Gastrocnemius medialis (tissue), 4 donors: ENCODE results near the gene PTPN4. TPM values are rescaled to one million over a fixed set of nuclear protein-coding genes. Genes with fewer than 3 reads are reported as not detected.
A peak's percentile ranks its signal among the peaks of the same experiment; 100 is the strongest.

ENCODE experiments used
- ATAC-seq, 2 donors: fragments of 150-250 bp; one replicate each; pipeline ENCODE4 v1.9.1; 2016
- DNase-seq, 2 donors: peaks; one replicate each; pipeline ENCODE4 v3.0.0-alpha.2; 2019
- H3K27ac ChIP-seq, 4 donors: fragments of 200-600 bp; sonication (generic); 1 replicate in 1 of 4; 2 replicates in 3 of 4; pipeline ENCODE4 v1.5.1; 2016 to 2018; ENCODE audit warnings: mild to moderate bottlenecking in 2 of 4, moderate library complexity in 1 of 4
- H3K27me3 ChIP-seq, 3 donors: fragments of 200-600 bp; sonication (generic) in 2 of 3; 1 replicate in 1 of 3; 2 replicates in 2 of 3; pipeline versions ENCODE4 v1.5.1 to v1.6.0; 2016 to 2019; ENCODE audit warnings: mild to moderate bottlenecking in 1 of 3, moderate library complexity in 1 of 3
- H3K36me3 ChIP-seq, 2 donors: fragments of 200-600 bp; sonication (generic) in 1 of 2; one replicate each; pipeline ENCODE4 v1.5.1; 2017 to 2018
- H3K4me1 ChIP-seq, 2 donors: fragments of 200-600 bp; sonication (generic) in 1 of 2; one replicate each; pipeline ENCODE4 v1.5.1; 2016 to 2017; ENCODE audit warnings: mild to moderate bottlenecking in 2 of 2
- H3K4me3 ChIP-seq, 4 donors: fragments of 200-600 bp; sonication (generic) in 3 of 4; 1 replicate in 1 of 4; 2 replicates in 3 of 4; pipeline ENCODE4 v1.5.1; 2016 to 2019; ENCODE audit warnings: mild to moderate bottlenecking in 2 of 4
- H3K9me3 ChIP-seq, 3 donors: fragments of 200-600 bp; sonication (generic) in 2 of 3; 1 replicate in 1 of 3; 2 replicates in 2 of 3; pipeline ENCODE4 v1.5.1; 2016 to 2019
- CTCF ChIP-seq, 5 experiments: fragments of 450-650 bp in 3 of 5; fragments of 200-600 bp in 2 of 5; sonication (generic) in 2 of 5; IDR thresholded peaks in 4 of 5; conservative IDR thresholded peaks in 1 of 5; 1 replicate in 4 of 5; 2 replicates in 1 of 5; pipeline ENCODE4 v1.5.1; 2016 to 2019; ENCODE audit warnings: antibody characterized with exemption in 5 of 5, mild to moderate bottlenecking in 3 of 5, moderate library complexity in 3 of 5
- POLR2A ChIP-seq, 2 donors: fragments of 450-650 bp; IDR thresholded peaks; one replicate each; pipeline ENCODE4 v1.6.1; 2017; ENCODE audit warnings: antibody characterized with exemption in 2 of 2, mild to moderate bottlenecking in 2 of 2, moderate library complexity in 2 of 2
- in situ Hi-C, 4 donors: fragments of 200-750 bp; cut with MboI; loops; one replicate each; pipeline versions ENCODE4 v1.15.0 to v1.8.0; 2017; ENCODE audit warnings: low sequenced_read_pairs in 4 of 4
- intact Hi-C: fragments of 100-400 bp; cut with DNase I; formaldehyde crosslinking; loops from one replicate; pipeline ENCODE4 v1.15.1; 2023; ENCODE audit warnings: low total_unique reads
- total RNA-seq, 4 donors: library from RNA; depleted of rRNA; stranded (reverse); fragments of >200 nt; gene quantifications; one replicate each; pipeline versions ENCODE4 v1.1.0 to v1.2.3, GENCODE V29; 2016

The PTPN4 gene
- total RNA-seq, 4 donors from 2014 or later = 12.7 to 37.8 (median 33.5) TPM

GRCh38 chr2:119723186-119723585 is 36.5 kb upstream of the PTPN4 start:
- Histone ChIP-seq H3K27me3 (no peaks in the 10 kb centered on the region), H3K27ac (peak overlapping the region in 1 of 4 donors; percentile 70), H3K4me3 (no peak overlapping the region), H3K36me3 (no peaks in the 10 kb centered on the region), H3K9me3 (no peaks in the 10 kb centered on the region), H3K4me1 (peaks cover 21 to 28% of the 10 kb centered on the region in 2 donors)
- DNase-seq (no peak), ATAC-seq (no peak)
- intact Hi-C loops = no loop called here
- TF ChIP-seq POLR2A (IDR thresholded peaks at IDR 0.05) (no peak), CTCF (IDR thresholded peaks at IDR 0.05 in 4 of 5, conservative IDR thresholded peaks at IDR 0.05 in 1 of 5) (no peak)
- in situ Hi-C loops = loop anchor here in 1 of 4 donors (25.0 kb wide), 2 partner anchors 439 to 964 kb away; no protein-coding TSS in a partner anchor

GRCh38 chr2:119723784-119724467 is 35.8 kb upstream of the PTPN4 start:
- Histone ChIP-seq H3K27ac (no peak overlapping the region), H3K27me3 (no peaks in the 10 kb centered on the region), H3K4me1 (peaks cover 21 to 28% of the 10 kb centered on the region in 2 donors), H3K4me3 (no peak overlapping the region), H3K9me3 (no peaks in the 10 kb centered on the region), H3K36me3 (no peaks in the 10 kb centered on the region)
- TF ChIP-seq CTCF (IDR thresholded peaks at IDR 0.05 in 4 of 5, conservative IDR thresholded peaks at IDR 0.05 in 1 of 5) = no peak
- no peak for TF ChIP-seq POLR2A (IDR thresholded peaks at IDR 0.05)
- DNase-seq = no peak
- ATAC-seq = no peak
- intact Hi-C loops (no loop called here), in situ Hi-C loops (loop anchor here in 1 of 4 donors (25.0 kb wide), 2 partner anchors 438 to 963 kb away; no protein-coding TSS in a partner anchor)

GRCh38 chr2:119724656-119725485 is 34.9 kb upstream of the PTPN4 start:
- TF ChIP-seq CTCF (IDR thresholded peaks at IDR 0.05 in 4 of 5, conservative IDR thresholded peaks at IDR 0.05 in 1 of 5) = no peak
- no peak for TF ChIP-seq POLR2A (IDR thresholded peaks at IDR 0.05)
- H3K27me3 ChIP-seq = no peaks in the 10 kb centered on the region
- no peak for ATAC-seq
- in situ Hi-C loops = loop anchor here in 1 of 4 donors (25.0 kb wide), 2 partner anchors 437 to 962 kb away; no protein-coding TSS in a partner anchor
- intact Hi-C loops = no loop called here
- H3K4me1 ChIP-seq = peaks cover 21 to 28% of the 10 kb centered on the region in 2 donors
- DNase-seq = no peak
- H3K36me3 ChIP-seq = no peaks in the 10 kb centered on the region
- H3K4me3 ChIP-seq = no peak overlapping the region
- no peak overlapping the region for H3K27ac ChIP-seq
- H3K9me3 ChIP-seq = no peaks in the 10 kb centered on the region

- TF ChIP-seq POLR2A (IDR thresholded peaks at IDR 0.05) (no peak), CTCF (IDR thresholded peaks at IDR 0.05 in 4 of 5, conservative IDR thresholded peaks at IDR 0.05 in 1 of 5) (no peak)
- no peaks in the 10 kb centered on the region for H3K27me3 ChIP-seq
- in situ Hi-C loops (no loop called here), intact Hi-C loops (no loop called here)
- no peaks in the 10 kb centered on the region for H3K9me3 ChIP-seq
- H3K36me3 ChIP-seq = no peaks in the 10 kb centered on the region
- H3K27ac ChIP-seq = no peak overlapping the region
- ATAC-seq (no peak), DNase-seq (no peak)
- peaks cover 5 to 11% of the 10 kb centered on the region in 2 donors for H3K4me1 ChIP-seq
- no peak overlapping the region for H3K4me3 ChIP-seq
These were observed 32.2 kb upstream of the PTPN4 start for GRCh38 chr2:119727493-119727892.
